GM18907 (cell line): ENCODE measurements around the gene SLC23A1.
A peak's percentile ranks its signal among the peaks of the same experiment; 100 is the strongest.

Experiments
- ATAC-seq: cut with Tn5 transposase; IDR thresholded peaks from one replicate; pipeline ENCODE4 v1.9.1; 2021; ENCODE audit warnings: mild to moderate bottlenecking, moderate library complexity; ENCODE audit not compliant: unreplicated experiment

Gene SLC23A1

GRCh38 chr5:139408191-139408590 lies 25.1 kb upstream of the SLC23A1 start:
- ATAC-seq, result no peak

- ATAC-seq, result no peak
These were observed 24.4 kb upstream of the SLC23A1 start for GRCh38 chr5:139407517-139407916.

DNA sequence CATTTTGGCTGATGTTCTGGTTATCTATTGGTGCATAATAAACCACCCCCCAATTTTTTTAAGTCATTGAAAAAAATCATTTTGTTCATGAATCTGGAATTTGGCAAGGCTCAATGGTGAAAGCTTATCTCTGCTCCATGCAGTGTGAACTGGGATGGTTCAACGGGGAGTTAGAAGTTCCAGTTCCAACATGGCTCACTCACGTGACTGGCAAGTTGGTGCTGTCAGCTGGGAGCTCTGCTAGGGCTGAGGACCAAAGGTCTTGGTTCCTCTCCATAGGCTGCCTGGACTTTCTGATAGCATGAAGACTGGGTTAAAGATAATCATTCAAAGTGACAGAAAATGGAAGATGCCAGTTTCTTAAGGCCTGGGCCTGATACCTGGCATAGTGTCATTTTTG lies 23.9 kb upstream of the SLC23A1 start:
- ATAC-seq, result no peak

DNA sequence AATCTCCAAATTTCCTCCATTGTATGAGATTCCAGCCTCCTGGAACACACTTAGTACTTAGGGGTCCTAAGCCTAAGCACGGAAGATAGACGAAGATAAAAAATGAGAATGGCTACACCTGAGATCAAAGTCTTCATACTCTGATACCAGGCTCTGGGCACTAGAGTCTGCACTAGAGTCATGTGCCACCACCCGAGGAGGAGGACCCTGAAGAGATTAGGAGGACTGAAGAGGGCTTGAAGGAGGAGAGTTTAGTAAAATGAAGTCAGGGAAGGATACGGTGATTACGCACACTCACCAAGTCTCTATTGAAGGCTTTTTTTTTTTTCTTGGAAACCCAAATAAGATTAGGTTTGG lies 21.4 kb upstream of the SLC23A1 start:
- no peak for ATAC-seq

GRCh38 chr5:139403787-139404483 lies 20.8 kb upstream of the SLC23A1 start, which contains the start of gene SPATA24:
TSS of gene SPATA24 (minus strand) at chr5:139404089. CDS start at chr5:139404060, 29 bp downstream.
- ATAC-seq, result peak; percentile 87

DNA sequence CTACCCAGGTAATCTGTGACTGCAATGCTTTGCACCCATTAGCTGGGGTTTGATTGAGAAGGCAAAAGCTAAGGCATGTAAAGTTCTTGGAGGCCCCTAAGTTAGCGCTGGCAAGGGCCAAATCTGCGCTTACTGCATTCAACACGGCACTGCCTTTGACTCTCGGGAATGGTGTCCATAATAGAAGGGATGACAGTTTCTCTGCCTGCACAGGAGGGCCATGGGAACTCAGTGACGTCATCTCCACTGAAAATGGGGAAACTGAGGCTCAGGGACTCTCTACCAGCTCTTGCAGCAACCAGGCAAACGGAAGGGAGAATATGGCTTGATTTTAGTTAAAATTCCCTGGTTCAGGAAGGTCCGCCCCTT lies 20.3 kb upstream of the SLC23A1 start:
- no peak for ATAC-seq

GRCh38 chr5:139402561-139403158 lies 19.6 kb upstream of the SLC23A1 start:
- no peak for ATAC-seq

GRCh38 chr5:139401546-139401945 lies 18.4 kb upstream of the SLC23A1 start:
- no peak for ATAC-seq

GRCh38 chr5:139399501-139400121 lies 16.5 kb upstream of the SLC23A1 start:
- ATAC-seq, result peak; percentile 31

- no peak for ATAC-seq
These were observed 14.8 kb upstream of the SLC23A1 start for GRCh38 chr5:139397921-139398320.

GRCh38 chr5:139396691-139397090 lies 13.6 kb upstream of the SLC23A1 start:
- no peak for ATAC-seq

GRCh38 chr5:139395844-139396640 lies 12.9 kb upstream of the SLC23A1 start:
- no peak for ATAC-seq

- ATAC-seq, result no peak
These were observed 11.8 kb upstream of the SLC23A1 start, which contains the start of gene PROB1 for GRCh38 chr5:139394654-139395566. TSS of gene PROB1 (minus strand) at chr5:139395104. CDS start at chr5:139395081, 23 bp downstream.

DNA sequence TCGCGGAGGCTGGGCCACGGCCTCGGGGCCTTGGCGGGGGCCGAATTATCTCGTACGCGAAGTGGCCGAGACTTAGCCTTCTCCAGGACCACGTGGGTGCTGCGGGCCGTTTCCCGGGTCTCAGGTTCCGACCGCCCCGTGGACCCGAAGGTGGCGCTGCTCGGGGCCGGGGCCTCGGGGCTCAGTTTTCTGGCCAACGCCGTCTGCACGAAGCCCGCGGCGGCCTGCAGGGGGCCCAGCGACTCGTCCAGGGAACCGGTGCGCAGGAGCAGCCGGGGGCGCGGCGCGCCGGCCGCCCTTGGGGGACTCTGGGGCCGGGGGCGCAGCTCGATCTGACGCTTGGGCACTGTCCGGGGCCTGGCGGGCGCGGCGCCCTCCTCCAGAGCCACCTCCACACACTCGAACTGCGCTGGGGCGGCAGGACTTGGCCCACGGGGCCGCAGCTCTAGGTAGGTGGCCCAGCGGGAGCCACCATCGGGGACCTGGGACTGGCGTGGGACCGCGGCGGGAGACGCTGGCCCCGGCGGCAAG lies 11.1 kb upstream of the SLC23A1 start:
- ATAC-seq, result no peak

DNA sequence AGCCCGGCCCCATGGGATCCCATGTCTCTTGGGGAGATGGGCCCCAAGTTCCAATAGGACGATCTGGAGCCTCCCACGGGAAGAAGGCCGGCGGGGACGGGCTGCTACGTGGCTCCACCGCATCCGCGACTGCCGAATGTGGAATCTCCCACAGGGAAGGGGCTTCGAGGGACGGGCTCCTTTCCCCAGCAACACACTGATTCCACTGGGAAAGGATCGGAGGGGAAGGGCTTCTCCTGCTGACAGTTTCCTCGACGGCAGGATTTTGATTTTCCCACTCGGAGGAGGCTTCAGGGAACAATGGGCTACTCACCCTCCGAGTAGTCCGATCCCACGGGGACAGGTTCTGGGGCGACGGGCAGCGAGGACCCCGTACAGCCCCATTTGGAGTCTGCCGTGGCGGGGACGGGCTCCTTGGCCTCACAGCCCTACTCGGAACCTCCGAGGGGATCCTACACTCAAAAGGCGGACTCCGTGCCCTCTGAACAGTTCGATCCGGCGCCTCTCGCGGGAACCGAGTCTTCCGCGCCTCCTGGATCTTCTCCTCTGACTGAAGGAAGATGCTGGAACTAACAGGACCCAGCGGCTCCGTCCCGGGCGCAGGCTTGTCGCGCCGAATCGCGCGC lies 10.5 kb upstream of the SLC23A1 start:
- ATAC-seq, result no peak

DNA sequence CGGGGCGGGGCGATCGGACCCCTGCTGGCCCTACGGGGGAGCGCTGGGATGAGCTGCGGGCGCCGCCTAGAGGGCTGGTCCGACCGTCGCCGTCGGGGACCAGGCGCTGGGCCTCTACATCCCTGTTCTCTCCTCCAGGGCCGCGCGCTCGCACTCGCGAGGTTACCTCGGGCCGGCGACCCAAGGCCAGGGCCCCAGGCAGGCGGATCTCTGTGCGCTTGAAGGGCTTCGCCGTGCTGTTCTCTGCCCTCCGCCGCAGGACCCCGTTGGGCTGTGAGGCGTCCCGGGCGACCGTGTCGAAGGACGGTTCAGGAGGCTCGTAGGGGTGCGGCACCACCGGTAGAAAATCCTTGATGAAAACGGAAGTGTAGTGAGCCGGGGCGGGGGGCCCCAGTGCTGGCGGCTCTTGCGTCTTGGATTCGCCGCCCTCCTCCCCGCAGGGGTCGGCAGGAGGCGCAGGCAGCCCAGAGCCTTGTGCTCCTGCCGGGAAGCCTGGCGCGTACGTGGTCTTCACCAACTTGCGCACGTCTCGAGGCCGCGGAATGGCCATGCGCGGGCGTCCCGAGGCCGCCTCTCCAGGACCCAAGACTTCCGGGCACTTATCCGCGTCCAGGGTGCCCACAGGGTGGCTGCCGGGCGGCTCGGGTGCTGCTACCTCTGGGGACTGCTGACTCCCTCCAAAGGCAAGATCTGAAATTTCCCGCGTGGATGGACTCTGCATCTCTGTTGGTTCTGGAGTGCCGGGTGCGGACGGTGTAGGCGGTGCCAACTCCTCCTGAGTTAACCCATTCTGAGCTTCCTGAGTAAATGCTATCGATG lies 9.8 kb upstream of the SLC23A1 start:
- ATAC-seq, result peak; percentile 49

- ATAC-seq, result no peak
These were observed 9.2 kb upstream of the SLC23A1 start for GRCh38 chr5:139392324-139392677.

GRCh38 chr5:139391570-139392323 lies 8.7 kb upstream of the SLC23A1 start:
- ATAC-seq, result no peak
